Tibial nerve (tissue), 4 donors: ENCODE data around the gene C16orf95.

Experiments used
- CTCF ChIP-seq, 5 experiments: fragments of 200-600 bp in 3 of 5; fragments of 450-650 bp in 2 of 5; sonication (generic) in 3 of 5; IDR thresholded peaks; one replicate each; pipeline ENCODE4 v1.5.1; 2016 to 2019; ENCODE audit warnings: antibody characterized with exemption in 5 of 5, mild to moderate bottlenecking in 3 of 5, moderate library complexity in 2 of 5
- EP300 ChIP-seq, 2 donors: sonication (generic); formaldehyde crosslinking; IDR thresholded peaks; one replicate each; pipeline ENCODE4 v1.6.1; 2017; ENCODE audit warnings: antibody characterized with exemption in 2 of 2, mild to moderate bottlenecking in 1 of 2
- POLR2A ChIP-seq, 2 donors: fragments of 450-650 bp; IDR thresholded peaks; one replicate each; pipeline ENCODE4 v1.6.1; 2017; ENCODE audit warnings: antibody characterized with exemption in 2 of 2, mild to moderate bottlenecking in 2 of 2, moderate library complexity in 2 of 2

GRCh38 chr16:87297918-87298631, 19.1 kb downstream of the C16orf95 start:
- TF ChIP-seq CTCF (IDR thresholded peaks at IDR 0.05) (peak; percentile 51 to 65 (median 55)), POLR2A (IDR thresholded peaks at IDR 0.05) (no peak), EP300 (IDR thresholded peaks at IDR 0.05) (peak in 1 of 2 donors; percentile 15)
